Panc1 (cell line): ENCODE measurements around the gene S100A10. TPM values are rescaled to one million over a fixed set of nuclear protein-coding genes. Genes with fewer than 3 reads are reported as not detected.

Source experiments
- ATAC-seq: fragments of 200-7000 bp; cut with Tn5 transposase; 2 replicates; pipeline ENCODE4 v1.9.1; 2020; ENCODE audit warnings: mild to moderate bottlenecking, moderate library complexity
- BruUV-seq: library from RNA; stranded (reverse); fragments of 400-500 nt; replicated peaks from 2 replicates; lab custom pipeline; 2021; lab: Mats Ljungman, UMichigan
- CTCF ChIA-PET: fragments of 300-600 bp; sonication (Branson Sonifier 250); formaldehyde crosslinking; loops from one replicate; lab custom pipeline; 2022; ENCODE audit warnings: antibody characterized with exemption; lab: Charles Lee
- POLR2A ChIA-PET: fragments of 300-600 bp; sonication (Branson Sonifier 250); formaldehyde crosslinking; loops from one replicate; lab custom pipeline; 2022; ENCODE audit warnings: antibody characterized with exemption; lab: Charles Lee
- DNase-seq: peaks from one replicate; pipeline ENCODE4 v3.0.0-alpha.2; 2010; ENCODE audit warnings: low read depth, low spot score
- H3K27ac ChIP-seq: 2 replicates; pipeline ENCODE4 v1.5.1; 2011; ENCODE audit warnings: mild to moderate bottlenecking, low read length, inconsistent platforms
- H3K27me3 ChIP-seq: fragments of 200-500 bp; sonication (Bioruptor generic); 2 replicates; pipeline ENCODE4 v1.6.0; 2014; ENCODE audit warnings: low read length, inconsistent platforms; ENCODE audit not compliant: control insufficient read depth, insufficient read depth
- H3K36me3 ChIP-seq: fragments of 200-500 bp; sonication (Bioruptor generic); 2 replicates; pipeline ENCODE4 v1.5.1; 2014; ENCODE audit warnings: inconsistent platforms, mild to moderate bottlenecking, low read length, moderate library complexity; ENCODE audit not compliant: control insufficient read depth, insufficient read depth
- H3K4me1 ChIP-seq: 2 replicates; pipeline ENCODE4 v1.5.1; 2011; ENCODE audit warnings: inconsistent platforms, mild to moderate bottlenecking, low read length, moderate library complexity; ENCODE audit not compliant: control insufficient read depth, insufficient read depth
- H3K4me3 ChIP-seq, 2 experiments: 2 replicates each; pipeline ENCODE4 v1.5.1; 2011 to 2012; ENCODE audit warnings: low read depth in 2 of 2, low read length in 2 of 2, mild to moderate bottlenecking in 2 of 2, inconsistent platforms in 1 of 2, moderate library complexity in 1 of 2
- H3K9me3 ChIP-seq: fragments of 200-500 bp; sonication (Bioruptor generic); 2 replicates; pipeline ENCODE4 v1.5.1; 2014; ENCODE audit warnings: low read depth, mild to moderate bottlenecking, inconsistent platforms, low read length, moderate library complexity; ENCODE audit not compliant: control insufficient read depth, insufficient read depth
- POLR2AphosphoS5 ChIP-seq: IDR thresholded peaks from 2 replicates; pipeline ENCODE4 v1.6.1; 2012; ENCODE audit warnings: mild to moderate bottlenecking, low read depth, low read length, moderate library complexity
- SIN3A ChIP-seq: IDR thresholded peaks from 2 replicates; pipeline ENCODE4 v1.6.1; 2012; ENCODE audit warnings: low read depth, mild to moderate bottlenecking, low read length, moderate library complexity, borderline replicate concordance; ENCODE audit not compliant: insufficient read depth
- TCF7L2 ChIP-seq: IDR thresholded peaks from 2 replicates; pipeline ENCODE4 v1.6.1; 2011; ENCODE audit warnings: mild to moderate bottlenecking, low read depth, low read length, inconsistent platforms
- in situ Hi-C: cut with HindIII; loops from 2 replicates; pipeline ENCODE4 v1.10.0; 2016; ENCODE audit warnings: low sequenced_read_pairs, low pct_unique_long_range_greater_than_20kb
- intact Hi-C: fragments of 100-400 bp; cut with micrococcal nuclease; formaldehyde crosslinking; loops from one replicate; pipeline ENCODE4 v1.10.0; 2022; ENCODE audit not compliant: unreplicated experiment
- total RNA-seq: library from RNA; stranded (reverse); gene quantifications from one replicate; pipeline ENCODE4 v1.2.1, GENCODE V29; 2021; ENCODE audit not compliant: unreplicated experiment
- TF ChIP-seq, protein P1 (sequence below): fragments of 450-650 bp; IDR thresholded peaks from 2 replicates; pipeline ENCODE4 v1.5.1; 2017; ENCODE audit warnings: mild to moderate bottlenecking
- TF ChIP-seq, protein P2 (sequence below), 2 experiments: IDR thresholded peaks; 2 replicates each; pipeline ENCODE4 v1.6.1; 2011 to 2012; ENCODE audit warnings: low read depth in 2 of 2, control low read depth in 1 of 2, low read length in 1 of 2, mild to moderate bottlenecking in 1 of 2, moderate library complexity in 1 of 2; ENCODE audit not compliant: insufficient read depth in 1 of 2

The S100A10 gene
- total RNA-seq, 1 experiment from 2014 or later: 1,621 TPM

DNA sequence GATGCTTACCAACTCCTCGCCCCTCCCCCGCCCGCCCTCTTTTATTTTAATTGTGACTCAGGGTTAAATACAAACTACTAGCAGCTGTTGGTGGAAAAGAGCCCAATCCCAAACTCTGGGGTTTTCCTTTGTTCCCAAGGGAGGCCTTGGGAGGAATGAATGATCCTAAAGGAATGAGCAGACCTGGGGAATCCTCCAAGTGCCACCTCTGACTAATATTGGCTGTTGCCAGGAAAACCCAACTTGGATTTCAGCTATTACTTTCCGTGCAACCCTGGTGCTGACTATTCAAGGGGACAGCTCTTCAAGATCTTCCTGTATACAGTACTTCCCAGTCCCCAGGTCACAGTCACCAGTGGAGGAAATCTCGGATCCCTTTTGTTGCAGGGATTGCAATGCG is 1.3 kb upstream of the S100A10 start:
- DNase-seq: peak; percentile 98
- intact Hi-C loops: no loop called here
- H3K4me1 ChIP-seq: peaks cover 45% of the 10 kb centered on the region
- H3K27me3 ChIP-seq: no peaks in the 10 kb centered on the region
- BruUV-seq: no TSS peak
- in situ Hi-C loops: no loop called here
- TF ChIP-seq SIN3A (peak; percentile 81), POLR2AphosphoS5 (peak; percentile 70; the same call in 1 of the 2 replicates), TCF7L2 (no peak)
- TF ChIP-seq, protein P1, sequence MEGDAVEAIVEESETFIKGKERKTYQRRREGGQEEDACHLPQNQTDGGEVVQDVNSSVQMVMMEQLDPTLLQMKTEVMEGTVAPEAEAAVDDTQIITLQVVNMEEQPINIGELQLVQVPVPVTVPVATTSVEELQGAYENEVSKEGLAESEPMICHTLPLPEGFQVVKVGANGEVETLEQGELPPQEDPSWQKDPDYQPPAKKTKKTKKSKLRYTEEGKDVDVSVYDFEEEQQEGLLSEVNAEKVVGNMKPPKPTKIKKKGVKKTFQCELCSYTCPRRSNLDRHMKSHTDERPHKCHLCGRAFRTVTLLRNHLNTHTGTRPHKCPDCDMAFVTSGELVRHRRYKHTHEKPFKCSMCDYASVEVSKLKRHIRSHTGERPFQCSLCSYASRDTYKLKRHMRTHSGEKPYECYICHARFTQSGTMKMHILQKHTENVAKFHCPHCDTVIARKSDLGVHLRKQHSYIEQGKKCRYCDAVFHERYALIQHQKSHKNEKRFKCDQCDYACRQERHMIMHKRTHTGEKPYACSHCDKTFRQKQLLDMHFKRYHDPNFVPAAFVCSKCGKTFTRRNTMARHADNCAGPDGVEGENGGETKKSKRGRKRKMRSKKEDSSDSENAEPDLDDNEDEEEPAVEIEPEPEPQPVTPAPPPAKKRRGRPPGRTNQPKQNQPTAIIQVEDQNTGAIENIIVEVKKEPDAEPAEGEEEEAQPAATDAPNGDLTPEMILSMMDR: no peak
- TF ChIP-seq, protein P2, sequence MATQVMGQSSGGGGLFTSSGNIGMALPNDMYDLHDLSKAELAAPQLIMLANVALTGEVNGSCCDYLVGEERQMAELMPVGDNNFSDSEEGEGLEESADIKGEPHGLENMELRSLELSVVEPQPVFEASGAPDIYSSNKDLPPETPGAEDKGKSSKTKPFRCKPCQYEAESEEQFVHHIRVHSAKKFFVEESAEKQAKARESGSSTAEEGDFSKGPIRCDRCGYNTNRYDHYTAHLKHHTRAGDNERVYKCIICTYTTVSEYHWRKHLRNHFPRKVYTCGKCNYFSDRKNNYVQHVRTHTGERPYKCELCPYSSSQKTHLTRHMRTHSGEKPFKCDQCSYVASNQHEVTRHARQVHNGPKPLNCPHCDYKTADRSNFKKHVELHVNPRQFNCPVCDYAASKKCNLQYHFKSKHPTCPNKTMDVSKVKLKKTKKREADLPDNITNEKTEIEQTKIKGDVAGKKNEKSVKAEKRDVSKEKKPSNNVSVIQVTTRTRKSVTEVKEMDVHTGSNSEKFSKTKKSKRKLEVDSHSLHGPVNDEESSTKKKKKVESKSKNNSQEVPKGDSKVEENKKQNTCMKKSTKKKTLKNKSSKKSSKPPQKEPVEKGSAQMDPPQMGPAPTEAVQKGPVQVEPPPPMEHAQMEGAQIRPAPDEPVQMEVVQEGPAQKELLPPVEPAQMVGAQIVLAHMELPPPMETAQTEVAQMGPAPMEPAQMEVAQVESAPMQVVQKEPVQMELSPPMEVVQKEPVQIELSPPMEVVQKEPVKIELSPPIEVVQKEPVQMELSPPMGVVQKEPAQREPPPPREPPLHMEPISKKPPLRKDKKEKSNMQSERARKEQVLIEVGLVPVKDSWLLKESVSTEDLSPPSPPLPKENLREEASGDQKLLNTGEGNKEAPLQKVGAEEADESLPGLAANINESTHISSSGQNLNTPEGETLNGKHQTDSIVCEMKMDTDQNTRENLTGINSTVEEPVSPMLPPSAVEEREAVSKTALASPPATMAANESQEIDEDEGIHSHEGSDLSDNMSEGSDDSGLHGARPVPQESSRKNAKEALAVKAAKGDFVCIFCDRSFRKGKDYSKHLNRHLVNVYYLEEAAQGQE (IDR thresholded peaks at IDR 0.05; ENCODE audit: insufficient read depth in 1 of 2, low read depth in 2 of 2, low read length in 1 of 2): peak; percentile 63 to 81; a peak in 2 of 4 replicates
- peak overlapping the region; percentile 98 for H3K27ac ChIP-seq
- peaks cover 5% of the 10 kb centered on the region; the same call in 1 of the 2 replicates for H3K36me3 ChIP-seq
- ChIA-PET POLR2A (interaction anchor here (0.6 kb wide), 1 partner anchor 8 kb away, joined by 7 read pairs; no protein-coding TSS in a partner anchor), CTCF (interaction anchor here (0.6 to 1.2 kb wide), 4 partner anchors 27 to 1578 kb away, joined by 3 to 6 read pairs (median 4); no protein-coding TSS in a partner anchor)
- no peaks in the 10 kb centered on the region for H3K9me3 ChIP-seq
- peak; percentile 42 for ATAC-seq
- peak overlapping the region in 1 of 2 experiments; percentile 35; a peak in 2 of 4 replicates for H3K4me3 ChIP-seq

DNA sequence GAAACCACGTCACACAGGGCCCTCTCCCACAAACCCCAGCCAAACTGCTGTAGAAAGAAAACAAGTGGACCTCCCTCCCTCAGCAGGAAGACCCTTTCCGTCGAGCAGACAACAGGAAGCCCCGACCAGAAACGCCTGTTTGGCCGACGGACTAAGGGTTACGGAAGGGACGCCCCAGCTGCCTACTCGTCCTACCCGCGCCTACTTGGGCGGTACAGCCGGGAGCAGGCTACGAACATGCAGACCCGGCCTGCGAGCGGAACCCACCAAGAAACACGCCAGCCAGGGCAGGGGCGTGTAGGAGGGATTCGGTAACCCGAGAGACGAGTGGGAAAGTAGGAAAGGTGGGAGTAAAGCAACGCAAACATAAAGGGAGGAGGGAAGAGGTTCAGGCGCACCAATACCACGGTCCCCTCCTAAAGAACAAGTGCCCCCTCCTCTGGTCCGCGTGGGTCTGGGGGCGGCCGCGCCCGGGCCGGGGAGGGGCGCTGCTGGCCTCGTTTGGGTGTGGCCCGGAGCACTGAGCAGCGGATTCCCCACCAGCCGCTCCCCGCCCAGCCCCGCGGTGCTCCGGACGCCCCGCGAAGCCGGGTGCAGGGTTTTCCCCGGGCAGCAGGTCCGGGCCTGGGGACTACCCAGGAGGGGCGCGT is 450 bp downstream of the S100A10 start:
- H3K4me1 ChIP-seq: peaks cover 48% of the 10 kb centered on the region
- peak; percentile 18; the same call in 1 of the 2 replicates for TF ChIP-seq POLR2AphosphoS5
- TF ChIP-seq, protein P1: no peak
- peak; percentile 87; the same call in 1 of the 2 replicates for TF ChIP-seq SIN3A
- no peaks in the 10 kb centered on the region for H3K9me3 ChIP-seq
- BruUV-seq: TSS peak; percentile 94
- ATAC-seq (peak; percentile 0; the same call in 1 of the 2 replicates), DNase-seq (no peak)
- in situ Hi-C loops (no loop called here), intact Hi-C loops (no loop called here)
- ChIA-PET CTCF (interaction anchor here (0.5 kb wide), 1 partner anchor 58 kb away, joined by 3 read pairs; no protein-coding TSS in a partner anchor), POLR2A (interaction anchor here (0.6 to 1.7 kb wide), 8 partner anchors 8 to 84 kb away, joined by 3 to 15 read pairs (median 6); partner anchors contain the start of gene THEM4)
- H3K27ac ChIP-seq: peak overlapping the region; percentile 99
- peaks cover 9% of the 10 kb centered on the region; the same call in 1 of the 2 replicates for H3K36me3 ChIP-seq
- H3K27me3 ChIP-seq: no peaks in the 10 kb centered on the region
- H3K4me3 ChIP-seq: peak overlapping the region; percentile 67 to 83
